GM21717 (cell line): Measurements from ENCODE around the gene RFWD3.
"Not testable (repeated sequence)": the region's sequence is repeated elsewhere in the genome, so short reads cannot be mapped to it uniquely, and the experiment has no call there.

Source experiments
- ATAC-seq: cut with Tn5 transposase; IDR thresholded peaks from one replicate; pipeline ENCODE4 v1.9.1; 2021; ENCODE audit warnings: mild to moderate bottlenecking, moderate library complexity; ENCODE audit not compliant: unreplicated experiment

The RFWD3 gene

GRCh38 chr16:74666010-74666421 is 661 bp downstream of the RFWD3 start:
- no peak for ATAC-seq

- ATAC-seq = no peak
Observed at GRCh38 chr16:74661064-74661463, 5.6 kb downstream of the RFWD3 start.

- no peak for ATAC-seq
Observed at GRCh38 chr16:74660383-74660782, 6.3 kb downstream of the RFWD3 start.

GRCh38 chr16:74659041-74659440 is 7.6 kb downstream of the RFWD3 start:
- no peak for ATAC-seq

- no peak for ATAC-seq
Observed at GRCh38 chr16:74657870-74658642, 8.6 kb downstream of the RFWD3 start.

- ATAC-seq = no peak
Observed at GRCh38 chr16:74654536-74655050, 12.1 kb downstream of the RFWD3 start.

GRCh38 chr16:74652883-74653282 is 13.8 kb downstream of the RFWD3 start:
- not testable (repeated sequence) for ATAC-seq

GRCh38 chr16:74652249-74652648 is 14.4 kb downstream of the RFWD3 start:
- no peak for ATAC-seq

- no peak for ATAC-seq
Observed at GRCh38 chr16:74651841-74652240, 14.8 kb downstream of the RFWD3 start.

- ATAC-seq = no peak
Observed at GRCh38 chr16:74650966-74651567, 15.6 kb downstream of the RFWD3 start.

- no peak for ATAC-seq
Observed at GRCh38 chr16:74649839-74650504, 16.7 kb downstream of the RFWD3 start.

- ATAC-seq = no peak
Observed at GRCh38 chr16:74641969-74642368, 24.7 kb downstream of the RFWD3 start.

- no peak for ATAC-seq
Observed at GRCh38 chr16:74637742-74638453, 28.8 kb downstream of the RFWD3 start.

- no peak for ATAC-seq
Observed at GRCh38 chr16:74635303-74635702, 31.4 kb downstream of the RFWD3 start.

- no peak for ATAC-seq
Observed at GRCh38 chr16:74633686-74634085, 33.0 kb downstream of the RFWD3 start.

- no peak for ATAC-seq
Observed at GRCh38 chr16:74627506-74628220, 39.0 kb downstream of the RFWD3 start.

GRCh38 chr16:74626741-74627416 is 39.8 kb downstream of the RFWD3 start:
- ATAC-seq = no peak

GRCh38 chr16:74625500-74626350 is 41.0 kb downstream of the RFWD3 start:
- ATAC-seq = no peak

- no peak for ATAC-seq
Observed at GRCh38 chr16:74623839-74624235, 42.8 kb downstream of the RFWD3 start.
